HUES48 (cell line): ENCODE data around the gene ZNF644.

Source experiments
- H3K27ac ChIP-seq: one replicate; pipeline ENCODE4 v1.7.0; 2013; ENCODE audit warnings: low read depth, low read length, inconsistent platforms
- H3K27me3 ChIP-seq: 2 replicates; pipeline ENCODE4 v1.6.1; 2013; ENCODE audit warnings: mild to moderate bottlenecking, low read length; ENCODE audit not compliant: control insufficient read depth, insufficient read depth
- H3K36me3 ChIP-seq: 2 replicates; pipeline ENCODE4 v1.6.1; 2013; ENCODE audit warnings: low read length; ENCODE audit not compliant: control insufficient read depth, insufficient read depth
- H3K4me1 ChIP-seq: 2 replicates; pipeline ENCODE4 v1.6.1; 2013; ENCODE audit warnings: mild to moderate bottlenecking, low read length; ENCODE audit not compliant: control insufficient read depth, insufficient read depth
- H3K4me3 ChIP-seq: 2 replicates; pipeline ENCODE4 v1.5.1; 2013; ENCODE audit warnings: mild to moderate bottlenecking, low read depth, low read length
- H3K9ac ChIP-seq: 2 replicates; pipeline ENCODE4 v1.6.1; 2013; ENCODE audit warnings: mild to moderate bottlenecking, low read depth, low read length, moderate library complexity
- H3K9me3 ChIP-seq: 2 replicates; pipeline ENCODE4 v1.6.1; 2013; ENCODE audit warnings: low read length; ENCODE audit not compliant: control insufficient read depth, insufficient read depth

Gene ZNF644

DNA sequence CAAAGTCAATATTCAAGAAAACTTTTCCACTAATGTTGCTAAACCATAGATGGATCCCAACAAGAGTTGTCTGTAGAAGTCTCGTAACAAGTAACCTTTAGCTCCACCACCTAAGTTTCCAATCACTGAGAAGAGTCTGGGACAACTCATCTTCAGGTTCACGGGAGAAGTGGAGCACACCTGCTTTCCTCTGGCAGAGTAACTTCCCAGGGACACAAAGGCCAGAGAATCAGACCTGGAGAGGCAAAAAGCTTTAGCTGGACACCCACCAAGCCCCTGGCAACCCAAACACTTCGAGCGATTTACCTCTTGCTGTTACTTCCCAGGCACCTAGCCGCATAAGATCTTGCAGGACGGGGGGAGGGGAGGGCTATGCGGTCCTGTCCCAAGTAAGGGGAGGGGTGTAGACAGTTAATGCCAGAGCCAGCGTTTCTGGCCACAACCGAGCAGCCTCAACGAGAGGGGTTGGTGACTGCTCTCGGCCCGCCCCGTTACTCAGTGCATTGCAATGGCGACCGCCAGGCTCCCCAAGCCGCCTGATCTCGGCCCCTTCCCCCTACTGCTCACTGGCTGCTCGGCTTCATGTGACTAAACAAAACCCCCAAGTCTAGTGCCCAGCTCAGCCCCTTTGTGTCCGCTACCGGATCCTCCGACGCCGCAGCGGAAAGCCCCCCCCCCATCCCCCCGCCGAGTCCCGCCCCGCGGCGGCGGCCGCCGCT is 709 bp downstream of the ZNF644 start:
- Histone ChIP-seq H3K4me3 (peak overlapping the region; percentile 88), H3K9me3 (no peaks in the 10 kb centered on the region; the same call in 1 of the 2 replicates), H3K27ac (peak overlapping the region; percentile 100), H3K4me1 (peaks cover 33% of the 10 kb centered on the region), H3K36me3 (peaks cover 29% of the 10 kb centered on the region), H3K9ac (peak overlapping the region; percentile 98), H3K27me3 (no peaks in the 10 kb centered on the region)

GRCh38 chr1:91020486-91020885 is 1.3 kb downstream of the ZNF644 start:
- Histone ChIP-seq H3K36me3 (peaks cover 30% of the 10 kb centered on the region), H3K4me3 (peak overlapping the region; percentile 88), H3K9ac (peak overlapping the region; percentile 84), H3K27me3 (no peaks in the 10 kb centered on the region), H3K9me3 (no peaks in the 10 kb centered on the region; the same call in 1 of the 2 replicates), H3K4me1 (peaks cover 39% of the 10 kb centered on the region), H3K27ac (peak overlapping the region; percentile 100)

DNA sequence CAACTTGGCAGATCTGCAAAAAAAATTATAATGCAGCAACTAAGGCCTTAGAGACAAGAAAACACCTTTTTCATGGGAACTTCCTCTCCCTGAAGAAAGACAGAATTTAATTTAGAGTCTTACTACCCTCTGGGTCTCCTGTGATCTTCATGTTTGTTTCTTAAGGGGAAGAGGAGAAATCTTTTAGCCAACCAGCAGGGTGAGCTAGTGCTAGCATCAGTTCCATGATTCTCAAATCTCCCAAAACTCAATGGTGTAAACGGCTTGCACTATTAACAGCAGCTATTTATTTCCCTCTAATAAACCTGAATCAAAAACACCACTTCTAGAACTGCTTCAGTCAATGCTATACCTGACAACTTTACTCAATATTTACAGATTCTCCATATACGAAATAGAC is 3.8 kb downstream of the ZNF644 start:
- Histone ChIP-seq H3K9me3 (no peaks in the 10 kb centered on the region; the same call in 1 of the 2 replicates), H3K9ac (no peak overlapping the region), H3K4me3 (no peak overlapping the region; the same call in 1 of the 2 replicates), H3K36me3 (peaks cover 43% of the 10 kb centered on the region), H3K27me3 (no peaks in the 10 kb centered on the region), H3K4me1 (peaks cover 50% of the 10 kb centered on the region), H3K27ac (no peak overlapping the region)

DNA sequence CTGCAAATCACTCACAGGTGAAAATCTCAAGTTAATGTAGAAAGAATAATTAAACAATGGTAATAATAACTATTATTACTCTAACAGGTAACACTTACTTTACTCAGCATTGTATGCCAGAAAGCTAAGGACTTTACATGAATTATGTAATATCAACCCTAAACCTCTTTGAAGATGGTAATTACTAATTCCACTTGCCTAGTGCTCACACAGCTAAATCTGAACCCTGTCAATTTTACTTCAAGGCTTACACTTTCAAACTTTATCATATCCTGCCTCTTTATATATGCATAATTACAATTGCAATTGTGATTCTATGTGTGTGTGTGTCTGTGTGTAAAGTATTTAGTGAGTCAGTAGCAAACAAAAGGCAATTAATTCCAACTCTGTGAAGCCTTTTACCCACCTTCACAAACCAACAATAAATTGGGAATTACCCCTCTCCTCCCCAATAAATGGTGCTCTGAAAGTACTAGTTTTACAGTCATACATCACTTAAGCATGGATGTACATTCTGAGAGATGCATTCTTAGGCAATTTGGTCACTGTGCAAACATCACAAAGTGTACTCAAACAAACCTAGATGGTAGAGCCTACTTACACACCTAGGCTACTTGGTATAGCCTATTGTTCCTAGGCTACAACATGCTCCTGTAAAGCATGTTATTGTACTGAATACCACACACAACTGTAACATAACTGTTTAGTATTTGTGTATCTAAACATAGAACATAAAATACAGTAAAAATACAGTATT is 5.9 kb downstream of the ZNF644 start:
- no peak overlapping the region for H3K9ac ChIP-seq
- H3K9me3 ChIP-seq = no peaks in the 10 kb centered on the region; the same call in 1 of the 2 replicates
- H3K27me3 ChIP-seq = no peaks in the 10 kb centered on the region
- peak overlapping the region; percentile 19 for H3K27ac ChIP-seq
- H3K36me3 ChIP-seq = peaks cover 46% of the 10 kb centered on the region
- H3K4me3 ChIP-seq = peak overlapping the region; percentile 11; the same call in 1 of the 2 replicates
- peaks cover 62% of the 10 kb centered on the region for H3K4me1 ChIP-seq

DNA sequence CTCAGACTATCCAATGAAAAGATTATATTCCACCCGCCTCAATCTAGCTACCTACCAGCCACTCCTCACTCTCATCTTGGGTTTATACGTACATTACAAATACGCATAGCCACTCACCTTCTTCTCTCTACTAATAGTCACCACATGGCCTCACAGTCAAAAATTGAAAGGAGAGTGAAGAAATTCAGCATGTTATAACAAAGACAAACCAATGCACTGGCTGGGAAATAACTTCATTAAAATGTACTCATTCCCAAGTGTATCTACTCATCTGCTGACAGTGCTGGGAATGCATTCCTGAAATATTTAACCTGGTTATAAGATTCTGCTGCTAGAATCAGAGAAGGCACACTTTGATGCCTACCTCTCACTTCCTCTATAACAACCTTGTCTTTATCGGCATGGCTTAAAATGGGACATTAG is 6.5 kb downstream of the ZNF644 start:
- H3K4me3 ChIP-seq = no peak overlapping the region
- H3K27ac ChIP-seq = peak overlapping the region; percentile 19
- no peaks in the 10 kb centered on the region for H3K27me3 ChIP-seq
- H3K9ac ChIP-seq = no peak overlapping the region
- H3K9me3 ChIP-seq = no peaks in the 10 kb centered on the region; the same call in 1 of the 2 replicates
- peaks cover 67% of the 10 kb centered on the region for H3K4me1 ChIP-seq
- H3K36me3 ChIP-seq = peaks cover 42% of the 10 kb centered on the region

DNA sequence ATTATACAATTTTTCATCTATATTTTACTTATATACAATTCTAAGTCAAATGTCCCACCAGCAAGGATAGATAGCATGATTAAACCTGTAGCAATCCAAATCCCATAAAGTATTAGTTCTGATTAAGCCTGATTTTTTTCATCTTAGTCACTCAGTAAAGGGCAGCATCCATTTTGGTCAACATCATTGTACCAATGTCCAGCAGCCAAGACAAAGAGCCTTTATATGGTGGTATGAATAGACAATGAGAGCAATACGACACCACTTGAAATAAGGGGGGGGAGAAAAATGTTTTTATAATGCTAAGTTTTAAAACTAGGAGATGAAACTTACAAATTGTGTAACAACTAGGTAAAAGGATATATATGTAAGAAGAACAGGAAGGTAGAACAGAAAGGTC is 7.4 kb downstream of the ZNF644 start:
- Histone ChIP-seq H3K36me3 (peaks cover 36% of the 10 kb centered on the region), H3K9ac (no peak overlapping the region), H3K9me3 (no peaks in the 10 kb centered on the region; the same call in 1 of the 2 replicates), H3K4me1 (peaks cover 67% of the 10 kb centered on the region), H3K27me3 (no peaks in the 10 kb centered on the region), H3K27ac (peak overlapping the region; percentile 5), H3K4me3 (no peak overlapping the region)

DNA sequence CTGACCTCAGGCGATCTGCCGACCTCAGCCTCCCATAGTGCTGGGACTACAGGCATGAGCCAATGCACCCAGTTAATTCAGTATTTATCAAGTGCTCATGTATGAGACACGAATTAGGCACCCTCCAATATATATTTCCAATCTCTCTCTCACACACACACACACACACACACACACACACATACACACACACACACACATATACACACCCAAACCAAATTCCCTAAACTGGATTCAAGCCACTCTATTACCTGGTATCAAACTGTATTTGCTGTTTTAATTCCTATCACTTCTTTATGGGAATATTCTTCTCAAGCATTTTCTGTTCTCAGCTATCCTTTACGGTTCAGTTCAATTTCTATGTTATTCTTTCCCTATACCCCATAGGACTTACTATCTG is 8.5 kb downstream of the ZNF644 start:
- no peak overlapping the region for H3K9ac ChIP-seq
- H3K9me3 ChIP-seq = no peaks in the 10 kb centered on the region
- H3K36me3 ChIP-seq = peaks cover 24% of the 10 kb centered on the region
- no peaks in the 10 kb centered on the region for H3K27me3 ChIP-seq
- no peak overlapping the region for H3K27ac ChIP-seq
- peaks cover 75% of the 10 kb centered on the region for H3K4me1 ChIP-seq
- H3K4me3 ChIP-seq = no peak overlapping the region

DNA sequence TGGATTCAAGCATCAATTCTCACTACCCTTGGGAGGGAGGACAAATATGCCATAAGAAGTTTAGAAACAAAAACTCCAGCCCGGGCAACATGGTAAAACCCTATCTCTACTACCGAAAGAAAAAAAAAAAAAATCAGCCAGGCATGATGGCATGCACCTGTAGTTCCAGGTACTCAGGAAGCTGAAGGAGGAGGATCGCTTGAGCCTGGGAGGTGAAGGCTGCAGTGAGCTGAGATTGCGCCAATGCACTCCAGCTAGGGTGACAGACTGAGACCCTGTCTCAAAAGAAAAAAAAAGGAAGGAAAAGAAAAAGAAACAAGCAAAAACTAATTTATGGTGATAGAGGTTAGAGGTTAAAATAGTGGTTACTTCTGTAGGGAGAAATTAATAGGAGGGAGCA is 9.6 kb downstream of the ZNF644 start:
- peaks cover 22% of the 10 kb centered on the region; the same call in 1 of the 2 replicates for H3K36me3 ChIP-seq
- no peak overlapping the region for H3K27ac ChIP-seq
- H3K9me3 ChIP-seq = no peaks in the 10 kb centered on the region
- no peaks in the 10 kb centered on the region for H3K27me3 ChIP-seq
- no peak overlapping the region for H3K9ac ChIP-seq
- peaks cover 82% of the 10 kb centered on the region for H3K4me1 ChIP-seq
- H3K4me3 ChIP-seq = no peak overlapping the region

- Histone ChIP-seq H3K9ac (no peak overlapping the region), H3K36me3 (peaks cover 22% of the 10 kb centered on the region), H3K4me3 (no peak overlapping the region), H3K27ac (no peak overlapping the region), H3K4me1 (peaks cover 82% of the 10 kb centered on the region), H3K27me3 (no peaks in the 10 kb centered on the region), H3K9me3 (no peaks in the 10 kb centered on the region)
These were observed 10.1 kb downstream of the ZNF644 start for GRCh38 chr1:91011726-91012125.

DNA sequence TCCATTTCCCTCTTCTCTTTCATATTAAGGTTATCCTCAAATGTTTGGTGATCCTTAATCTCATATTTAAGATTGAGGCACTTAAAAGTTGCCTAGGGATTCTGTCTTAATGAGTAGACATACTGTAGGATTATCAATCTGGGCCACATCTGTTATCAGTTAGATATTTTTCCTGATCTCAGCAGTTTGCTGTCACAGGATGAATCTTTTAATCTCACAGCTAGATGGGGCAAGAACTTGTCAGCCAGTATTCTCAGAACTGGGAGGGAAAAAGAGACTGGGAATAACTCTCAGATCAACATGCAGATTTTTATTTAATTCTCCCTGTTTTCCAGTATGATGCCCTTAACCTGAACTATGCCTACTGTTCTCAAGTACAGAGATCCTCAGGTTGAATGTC is 14.0 kb downstream of the ZNF644 start:
- Histone ChIP-seq H3K4me1 (peaks cover 52% of the 10 kb centered on the region), H3K9me3 (peaks cover 6% of the 10 kb centered on the region; the same call in 1 of the 2 replicates), H3K36me3 (peaks cover 3% of the 10 kb centered on the region), H3K27ac (peak overlapping the region; percentile 36), H3K9ac (no peak overlapping the region), H3K27me3 (no peaks in the 10 kb centered on the region), H3K4me3 (no peak overlapping the region)

- H3K36me3 ChIP-seq = peaks cover 3% of the 10 kb centered on the region
- H3K9me3 ChIP-seq = peaks cover 6% of the 10 kb centered on the region; the same call in 1 of the 2 replicates
- H3K4me1 ChIP-seq = peaks cover 45% of the 10 kb centered on the region
- H3K27me3 ChIP-seq = no peaks in the 10 kb centered on the region
- no peak overlapping the region for H3K4me3 ChIP-seq
- H3K9ac ChIP-seq = no peak overlapping the region
- peak overlapping the region; percentile 36 for H3K27ac ChIP-seq
These were observed 14.7 kb downstream of the ZNF644 start for GRCh38 chr1:91007092-91007491.
